Neural progenitor cell (in vitro differentiated cells): ENCODE measurements around the gene TTC23L. TPM values are rescaled to one million over a fixed set of nuclear protein-coding genes. Genes with fewer than 3 reads are reported as not detected.
A peak's percentile ranks its signal among the peaks of the same experiment; 100 is the strongest.

Source experiments
- DNase-seq: peaks from one replicate; pipeline ENCODE4 v3.0.0-alpha.2; 2016; ENCODE audit warnings: low spot score
- H2AFZ ChIP-seq: fragments of 200-600 bp; sonication (generic); replicated peaks from 2 replicates; pipeline ENCODE4 v1.6.1; 2016; ENCODE audit warnings: antibody characterized with exemption
- H3F3A ChIP-seq: fragments of 200-600 bp; sonication (generic); 2 replicates; pipeline ENCODE4 v1.6.1; 2016; ENCODE audit warnings: antibody characterized with exemption, low read depth
- H3K27ac ChIP-seq: fragments of 200-600 bp; sonication (generic); 2 replicates; pipeline ENCODE4 v1.5.1; 2016; ENCODE audit warnings: mild to moderate bottlenecking
- H3K27me3 ChIP-seq: fragments of 200-600 bp; sonication (generic); 2 replicates; pipeline ENCODE4 v1.6.1; 2016; ENCODE audit warnings: mild to moderate bottlenecking, moderate library complexity
- H3K36me3 ChIP-seq: fragments of 200-600 bp; sonication (generic); 2 replicates; pipeline ENCODE4 v1.5.1; 2016
- H3K4me1 ChIP-seq: fragments of 200-600 bp; sonication (generic); 2 replicates; pipeline ENCODE4 v1.6.1; 2016; ENCODE audit warnings: mixed run types
- H3K4me2 ChIP-seq: fragments of 200-600 bp; sonication (generic); 2 replicates; pipeline ENCODE4 v1.6.1; 2016
- H3K4me3 ChIP-seq: fragments of 200-600 bp; sonication (generic); 2 replicates; pipeline ENCODE4 v1.5.1; 2016
- H3K79me2 ChIP-seq: fragments of 200-600 bp; sonication (generic); 2 replicates; pipeline ENCODE4 v1.6.1; 2016; ENCODE audit warnings: low read depth
- H3K9ac ChIP-seq: fragments of 200-600 bp; sonication (generic); 2 replicates; pipeline ENCODE4 v1.6.1; 2016
- H3K9me3 ChIP-seq: fragments of 200-600 bp; sonication (generic); 2 replicates; pipeline ENCODE4 v1.5.1; 2016; ENCODE audit warnings: low read depth
- H4K20me1 ChIP-seq: fragments of 200-600 bp; sonication (generic); 2 replicates; pipeline ENCODE4 v1.6.1; 2016; ENCODE audit warnings: low read depth
- H3K27ac Mint-ChIP-seq: 3 replicates; pipeline ENCODE4 v1.8.0; 2021; ENCODE audit warnings: mixed read lengths
- H3K27me3 Mint-ChIP-seq: 2 replicates; pipeline ENCODE4 v1.8.0; 2022; ENCODE audit warnings: low read depth, mild to moderate bottlenecking, inconsistent platforms, moderate library complexity, mixed read lengths; ENCODE audit not compliant: insufficient read depth
- H3K36me3 Mint-ChIP-seq: 3 replicates; pipeline ENCODE4 v1.8.0; 2021; ENCODE audit warnings: mixed read lengths
- H3K4me1 Mint-ChIP-seq: 3 replicates; pipeline ENCODE4 v1.8.0; 2021; ENCODE audit warnings: mixed read lengths
- H3K4me3 Mint-ChIP-seq: 3 replicates; pipeline ENCODE4 v1.8.0; 2021; ENCODE audit warnings: mild to moderate bottlenecking, moderate library complexity, mixed read lengths
- H3K9me3 Mint-ChIP-seq: 3 replicates; pipeline ENCODE4 v1.8.0; 2020; ENCODE audit warnings: mixed read lengths
- CTCF ChIP-seq: fragments of 200-600 bp; sonication (generic); IDR thresholded peaks from 2 replicates; pipeline ENCODE4 v1.5.1; 2017; ENCODE audit warnings: antibody characterized with exemption, mild to moderate bottlenecking
- EZH2 ChIP-seq: fragments of 200-600 bp; sonication (generic); IDR thresholded peaks from 2 replicates; pipeline ENCODE4 v1.6.1; 2017; ENCODE audit warnings: antibody characterized with exemption, mild to moderate bottlenecking, moderate library complexity
- EZH2phosphoT487 ChIP-seq: fragments of 200-600 bp; sonication (generic); IDR thresholded peaks from 2 replicates; pipeline ENCODE4 v1.6.1; 2017; ENCODE audit warnings: antibody characterized with exemption
- total RNA-seq: library from RNA; depleted of rRNA; stranded (reverse); fragments of >200 nt; gene quantifications from 2 replicates; pipeline ENCODE4 v1.2.3, GENCODE V29; 2015; ENCODE audit warnings: low replicate concordance

The TTC23L gene
- total RNA-seq, 1 donor from 2014 or later, result 1.3 TPM

GRCh38 chr5:34929134-34929719 lies 90.3 kb downstream of the TTC23L start, which contains the start of gene DNAJC21:
TSS of gene DNAJC21 (plus strand) at chr5:34929559. CDS start at chr5:34929820, 261 bp downstream.
- peak within 1 kb of the TSS; percentile 75 for H3K4me3 ChIP-seq
- no peaks in the 10 kb centered on the region for H3K27me3 ChIP-seq
- H4K20me1 ChIP-seq, result peaks cover 15% of the 10 kb centered on the region
- H3K9me3 ChIP-seq, result no peaks in the 10 kb centered on the region
- H3K4me1 ChIP-seq, result peaks cover 13% of the 10 kb centered on the region
- peaks cover 44% of the 10 kb centered on the region for H3K79me2 ChIP-seq
- H3F3A ChIP-seq, result peaks cover 52% of the 10 kb centered on the region
- H3K9me3 Mint-ChIP-seq, result no peaks in the 10 kb centered on the region
- H3K27ac ChIP-seq, result peak within 1 kb of the TSS; percentile 88
- peak within 1 kb of the TSS; percentile 89 for H2AFZ ChIP-seq
- H3K4me3 Mint-ChIP-seq, result peak within 1 kb of the TSS; percentile 98
- H3K4me2 ChIP-seq, result peak within 1 kb of the TSS; percentile 95
- H3K36me3 ChIP-seq, result peaks cover 18% of the 10 kb centered on the region
- peak; percentile 99 for DNase-seq
- no peak for TF ChIP-seq EZH2
- no peak for TF ChIP-seq EZH2phosphoT487
- no peak for TF ChIP-seq CTCF
- H3K4me1 Mint-ChIP-seq, result peaks cover 20% of the 10 kb centered on the region
- H3K9ac ChIP-seq, result peak within 1 kb of the TSS; percentile 53
- H3K27ac Mint-ChIP-seq, result peak within 1 kb of the TSS; percentile 64
- peaks cover 14% of the 10 kb centered on the region for H3K36me3 Mint-ChIP-seq
- no peaks in the 10 kb centered on the region for H3K27me3 Mint-ChIP-seq

GRCh38 chr5:34929720-34930461 lies 90.9 kb downstream of the TTC23L start:
- Mint-ChIP-seq H3K4me3 (peak overlapping the region; percentile 98), H3K27ac (peak overlapping the region; percentile 64), H3K27me3 (no peaks in the 10 kb centered on the region), H3K36me3 (peaks cover 13% of the 10 kb centered on the region), H3K9me3 (no peaks in the 10 kb centered on the region), H3K4me1 (peaks cover 20% of the 10 kb centered on the region)
- Histone ChIP-seq H3K9me3 (no peaks in the 10 kb centered on the region), H3K36me3 (peaks cover 11% of the 10 kb centered on the region), H4K20me1 (peaks cover 15% of the 10 kb centered on the region), H3K4me2 (peak overlapping the region; percentile 95), H3K4me3 (peak overlapping the region; percentile 75), H2AFZ (peak overlapping the region; percentile 89), H3F3A (peaks cover 46% of the 10 kb centered on the region), H3K9ac (peak overlapping the region; percentile 53), H3K4me1 (peaks cover 13% of the 10 kb centered on the region), H3K27ac (peak overlapping the region; percentile 88), H3K27me3 (no peaks in the 10 kb centered on the region), H3K79me2 (peaks cover 51% of the 10 kb centered on the region)
- no peak for TF ChIP-seq EZH2
- TF ChIP-seq EZH2phosphoT487, result no peak
- no peak for TF ChIP-seq CTCF
- peak; percentile 88 for DNase-seq

- peaks cover 42% of the 10 kb centered on the region for H3F3A ChIP-seq
- H2AFZ ChIP-seq, result peak overlapping the region; percentile 89
- Mint-ChIP-seq H3K27ac (peak overlapping the region; percentile 1), H3K36me3 (peaks cover 12% of the 10 kb centered on the region), H3K27me3 (no peaks in the 10 kb centered on the region), H3K4me3 (peak overlapping the region; percentile 98), H3K9me3 (no peaks in the 10 kb centered on the region), H3K4me1 (peaks cover 20% of the 10 kb centered on the region)
- peak overlapping the region; percentile 75 for H3K4me3 ChIP-seq
- H3K27me3 ChIP-seq, result no peaks in the 10 kb centered on the region
- H3K4me1 ChIP-seq, result peaks cover 13% of the 10 kb centered on the region
- no peak overlapping the region for H3K27ac ChIP-seq
- peak overlapping the region; percentile 95 for H3K4me2 ChIP-seq
- H3K79me2 ChIP-seq, result peaks cover 56% of the 10 kb centered on the region
- TF ChIP-seq CTCF (no peak), EZH2phosphoT487 (no peak), EZH2 (no peak)
- DNase-seq, result no peak
- H3K36me3 ChIP-seq, result peaks cover 8% of the 10 kb centered on the region
- H3K9ac ChIP-seq, result peak overlapping the region; percentile 53
- H3K9me3 ChIP-seq, result no peaks in the 10 kb centered on the region
- H4K20me1 ChIP-seq, result peaks cover 15% of the 10 kb centered on the region
Measured at GRCh38 chr5:34930462-34930844, 91.5 kb downstream of the TTC23L start.
